LHCN-M2 (cell line): ENCODE measurements around the gene ZNF507. TPM values are rescaled to one million over a fixed set of nuclear protein-coding genes. Genes with fewer than 3 reads are reported as not detected.

Experiments
- DNase-seq: peaks from one replicate; pipeline ENCODE4 v3.0.0-alpha.2; 2012; ENCODE audit warnings: low read depth
- polyA plus RNA-seq: library from polyadenylated mRNA; unstranded; fragments of >200 nt; gene quantifications from one replicate; pipeline ENCODE4 v1.2.1, GENCODE V29; 2012; ENCODE audit warnings: missing spikeins
- total RNA-seq: library from RNA; depleted of rRNA; stranded (reverse); fragments of >200 nt; gene quantifications from 2 replicates; pipeline ENCODE4 v1.2.3, GENCODE V29; 2014; rRNA removed

The ZNF507 gene
- total RNA-seq: 6.4 and 8.7 TPM in 2 replicates
- polyA plus RNA-seq: 2.8 TPM

DNA sequence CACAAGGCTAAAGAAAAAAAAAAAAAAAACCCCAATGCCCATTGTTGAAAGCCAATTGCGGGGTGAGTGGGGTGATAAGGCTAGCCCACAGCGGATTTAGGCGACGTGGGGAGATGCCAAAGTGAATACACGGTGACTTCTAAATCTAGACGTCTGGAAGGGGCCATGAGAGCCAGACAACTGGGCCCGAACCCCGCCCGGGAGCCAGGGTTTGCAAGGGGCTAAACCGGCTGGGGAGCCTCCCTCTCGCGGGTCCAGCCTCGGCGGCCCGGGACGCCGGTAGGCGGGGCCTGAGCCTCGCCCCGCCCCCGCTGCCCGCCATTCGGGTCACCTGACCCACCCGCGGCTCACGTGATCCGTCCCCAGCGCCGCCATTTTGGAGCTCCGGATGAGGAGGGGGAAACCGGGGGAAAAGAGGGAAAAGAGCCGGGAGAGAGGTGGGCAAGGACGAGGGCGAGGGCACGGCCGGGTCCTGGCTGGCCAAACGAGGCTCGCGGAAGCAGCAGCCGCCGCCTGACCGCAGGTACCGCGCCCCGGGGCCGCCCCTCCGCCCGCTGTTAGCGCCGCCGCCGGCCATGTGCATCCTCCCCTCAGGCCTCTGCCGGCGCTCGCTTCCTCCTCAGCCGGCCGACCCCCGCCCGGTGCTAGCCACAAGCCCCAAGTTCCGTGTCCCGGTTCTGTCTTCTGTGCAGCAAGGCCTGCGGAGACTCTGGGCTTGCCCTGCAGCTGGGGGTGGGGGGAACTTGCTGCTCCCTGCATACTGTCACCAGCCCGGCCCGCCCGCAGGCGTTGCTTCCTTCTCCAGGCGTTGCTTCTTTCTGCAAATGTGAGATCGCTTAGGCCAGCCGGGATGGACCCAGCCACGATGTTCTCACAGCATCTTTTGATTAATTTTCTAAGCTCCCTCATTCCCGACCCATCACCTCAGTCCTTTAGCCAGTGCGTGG lies at the start of gene ZNF507:
Gene ZNF507 (plus strand): TSS at position 350 of the 947 bp plus-strand sequence. CDS start 7,221 bp downstream, outside the sequence.
- DNase-seq: peak; percentile 71

DNA sequence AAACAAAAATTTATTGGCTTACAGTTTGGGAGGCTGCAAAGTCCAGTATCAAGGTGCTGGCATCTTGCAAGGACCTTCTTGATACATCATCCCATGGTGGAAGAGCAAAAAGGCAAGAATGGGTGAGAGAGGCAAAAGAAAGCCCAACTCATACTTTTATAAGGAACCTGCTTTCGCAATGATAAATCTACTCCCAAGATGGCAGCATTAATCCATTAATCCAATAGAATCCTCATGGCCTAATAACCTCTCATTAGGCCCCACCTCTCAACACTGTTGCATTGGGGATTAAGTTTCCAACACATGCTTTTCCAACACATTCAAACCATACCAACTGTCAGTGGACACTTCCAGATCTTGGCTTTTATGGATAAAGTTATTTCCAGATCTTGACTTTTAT lies 48.7 kb upstream of the ZNF507 start:
- no peak for DNase-seq

- DNase-seq: no peak
Observed at GRCh38 chr19:32302778-32303177, 42.6 kb upstream of the ZNF507 start.

DNA sequence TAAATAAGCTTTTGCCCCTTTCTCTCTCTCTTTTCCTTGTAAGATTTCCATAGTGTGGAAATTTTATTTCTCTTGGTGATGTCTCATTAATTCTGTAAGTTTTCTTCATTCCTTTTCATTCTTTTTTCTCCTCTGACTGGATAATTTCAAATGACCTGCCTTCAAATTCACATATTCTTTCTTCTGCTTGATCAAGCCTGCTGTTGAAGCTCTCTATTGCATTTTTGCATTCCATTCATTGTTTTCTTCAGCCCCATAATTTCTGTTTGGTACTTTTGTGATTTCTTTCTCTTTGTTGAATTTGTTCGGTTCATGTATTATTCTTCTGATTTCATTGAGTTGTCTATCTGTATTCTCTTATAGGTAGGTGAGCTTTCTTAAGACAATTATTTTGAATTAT lies 42.2 kb upstream of the ZNF507 start:
- DNase-seq: no peak

DNA sequence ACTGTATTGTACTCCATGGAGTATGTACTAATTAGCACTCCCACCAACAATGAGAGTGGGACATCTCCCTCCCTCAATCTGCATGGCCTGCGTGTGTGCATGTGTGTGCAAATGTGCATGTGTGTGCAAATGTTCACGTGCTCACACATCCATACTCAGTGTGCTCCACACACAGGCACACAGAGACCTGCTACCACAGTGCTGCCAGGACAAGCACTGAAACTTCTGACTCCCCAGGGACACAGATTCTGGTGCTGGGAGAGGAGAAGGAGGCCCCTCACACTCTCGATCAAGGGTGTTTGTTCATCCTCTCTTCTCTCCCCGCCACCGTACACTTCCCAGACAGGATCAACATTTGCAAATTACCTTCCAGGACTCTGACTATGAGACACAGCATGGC lies 37.8 kb upstream of the ZNF507 start:
- DNase-seq: no peak

- no peak for DNase-seq
Observed at GRCh38 chr19:32308431-32309077, 36.9 kb upstream of the ZNF507 start.

DNA sequence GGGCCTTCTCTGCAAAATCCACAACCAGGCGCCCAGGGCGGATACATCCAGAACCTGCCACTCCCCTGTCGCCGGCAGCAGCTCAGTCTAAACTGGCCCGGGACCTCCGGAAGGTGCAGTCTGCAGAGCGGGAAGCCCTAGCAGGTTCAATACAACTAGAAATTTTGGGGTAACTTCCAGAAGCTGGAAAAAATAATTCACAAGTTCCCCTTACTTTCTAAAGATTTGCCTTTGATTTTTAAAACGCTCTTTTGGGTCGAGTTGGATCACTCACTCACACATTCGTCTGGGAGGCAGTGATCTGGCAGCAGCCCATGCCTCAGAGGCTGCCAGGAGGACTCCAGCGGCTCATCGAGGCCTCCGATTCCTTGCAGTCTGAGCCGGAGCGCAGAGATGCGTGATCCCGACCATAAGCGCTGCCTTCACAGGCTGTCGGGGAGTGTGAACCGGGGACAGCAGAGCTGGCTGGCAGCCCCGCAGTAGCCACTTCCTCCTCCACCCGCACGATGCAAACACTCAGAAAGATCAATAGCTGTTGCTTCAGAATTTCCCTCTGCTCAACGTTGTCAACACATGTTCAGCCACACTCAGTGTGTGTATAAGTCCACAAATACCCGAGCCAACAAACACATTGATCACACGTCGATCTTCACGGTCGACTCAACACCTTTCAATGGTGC lies 35.6 kb upstream of the ZNF507 start:
- no peak for DNase-seq

DNA sequence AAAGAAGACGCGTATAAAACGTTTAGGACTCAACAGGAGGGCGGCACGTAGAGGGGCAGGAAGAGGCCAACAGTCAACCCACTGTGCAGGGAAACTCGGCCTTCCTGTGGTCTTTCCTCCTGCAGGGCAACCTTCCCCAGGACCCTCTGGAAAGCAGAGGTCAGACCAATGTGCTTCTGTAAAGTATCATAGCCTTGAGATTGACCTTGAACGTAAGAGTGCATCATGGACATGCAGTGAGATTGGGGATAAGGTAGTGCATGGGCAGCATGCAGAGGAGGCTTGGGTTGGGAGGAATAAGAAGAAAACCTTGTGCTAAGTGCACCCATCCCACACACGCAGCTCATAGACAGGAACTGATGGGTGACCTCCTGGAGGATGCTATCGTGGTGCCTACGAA lies 34.0 kb upstream of the ZNF507 start:
- DNase-seq: no peak

GRCh38 chr19:32313569-32314265 lies 31.7 kb upstream of the ZNF507 start:
- DNase-seq: no peak

DNA sequence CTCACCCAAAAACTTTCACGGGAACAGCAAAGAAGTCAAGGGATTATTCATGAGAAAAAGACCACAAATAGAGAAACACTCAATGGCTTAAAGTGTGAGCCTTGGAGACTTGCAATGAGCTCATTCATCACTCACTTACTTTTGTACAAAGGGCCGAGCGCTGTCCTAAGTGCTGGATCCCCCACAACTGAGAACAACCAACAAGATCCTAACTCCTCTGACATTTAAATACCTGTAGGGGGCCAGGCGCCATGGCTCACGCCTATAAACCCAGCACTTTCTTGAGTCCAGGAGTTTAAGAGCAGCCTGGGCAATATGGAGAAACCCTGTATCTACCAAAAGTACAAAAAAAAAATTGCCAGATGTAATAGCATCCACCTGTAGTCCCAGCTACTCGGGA lies 29.4 kb upstream of the ZNF507 start:
- no peak for DNase-seq

GRCh38 chr19:32317086-32317485 lies 28.3 kb upstream of the ZNF507 start:
- no peak for DNase-seq

DNA sequence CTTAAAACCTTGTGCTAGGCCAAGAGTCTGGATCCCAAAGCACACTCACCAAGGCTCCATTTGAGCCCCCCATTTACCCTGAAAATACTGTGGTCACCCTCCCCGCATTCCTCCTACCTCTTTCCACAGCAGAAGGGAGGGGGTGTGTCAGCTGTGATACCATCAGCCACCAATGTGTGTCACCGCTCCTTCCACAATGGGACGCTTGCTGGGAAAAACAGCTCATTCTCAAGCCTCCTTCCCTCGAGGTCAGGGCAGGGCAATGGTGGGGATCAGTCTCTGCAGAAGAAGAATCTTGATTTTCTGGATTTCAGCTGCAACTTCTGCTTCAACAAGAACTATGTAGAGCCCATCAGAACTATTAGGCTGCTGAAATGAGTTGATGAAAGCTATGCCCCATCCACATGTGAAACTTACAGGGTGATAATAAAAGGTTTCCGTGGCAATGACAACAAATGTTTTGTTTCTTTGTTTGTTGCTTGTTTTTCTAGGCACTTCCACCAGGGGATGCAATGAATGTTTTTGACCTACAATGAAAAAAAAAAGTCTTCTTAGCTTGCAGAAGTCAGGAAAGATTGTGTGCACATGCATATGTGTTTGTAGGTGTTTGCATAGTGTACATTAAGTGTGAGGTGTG lies 26.4 kb upstream of the ZNF507 start:
- peak; percentile 21 for DNase-seq

GRCh38 chr19:32322541-32322940 lies 22.9 kb upstream of the ZNF507 start:
- peak; percentile 42 for DNase-seq

GRCh38 chr19:32324631-32325285 lies 20.7 kb upstream of the ZNF507 start:
- no peak for DNase-seq

DNA sequence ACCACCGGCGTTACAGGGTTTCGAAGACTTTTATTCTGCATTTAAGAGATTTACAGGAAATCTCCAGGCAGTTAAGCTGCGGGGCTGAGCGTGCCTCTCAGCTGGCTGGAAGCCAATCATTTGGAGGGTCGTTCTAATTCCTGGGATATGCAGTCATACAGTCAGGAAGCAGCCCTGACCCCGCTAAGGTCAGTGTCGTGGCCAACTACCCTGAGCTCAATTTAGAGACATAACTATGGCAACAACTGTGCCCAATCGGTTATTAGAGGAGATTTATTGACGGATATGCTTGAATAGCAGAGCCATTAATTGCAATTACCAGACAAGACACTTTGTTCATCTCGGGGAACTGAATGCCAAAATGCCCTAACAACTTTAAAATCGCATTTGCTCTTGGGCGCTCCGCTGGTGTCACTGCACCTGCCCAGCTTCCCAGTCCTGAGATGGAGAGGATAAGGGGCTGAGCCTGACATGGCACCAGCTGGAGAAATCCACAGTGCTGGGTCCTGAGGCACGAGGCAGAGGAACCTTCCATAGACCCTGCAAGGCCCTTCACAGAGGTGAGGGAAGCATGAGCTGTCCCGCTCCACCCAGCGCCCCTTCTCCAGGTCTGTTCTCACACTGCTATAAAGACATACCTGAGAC lies 15.1 kb upstream of the ZNF507 start:
- peak; percentile 4 for DNase-seq

GRCh38 chr19:32333227-32333626 lies 12.2 kb upstream of the ZNF507 start:
- no peak for DNase-seq

- no peak for DNase-seq
Observed at GRCh38 chr19:32336259-32337083, 8.9 kb upstream of the ZNF507 start.

GRCh38 chr19:32337084-32337808 lies 8.2 kb upstream of the ZNF507 start:
- DNase-seq: no peak
